Kidney (tissue), 14 donors: ENCODE measurements around the gene NR2F1-AS1. TPM values are rescaled to one million over a fixed set of nuclear protein-coding genes. Genes with fewer than 3 reads are reported as not detected.

Source experiments
- DNase-seq, 5 donors: peaks; one replicate each; pipeline ENCODE4 v3.0.0-alpha.2; 2013 to 2020
- FAIRE-seq: peaks from 2 replicates; lab custom pipeline; 2012; peaks lifted over from hg19 to GRCh38; lab: Jason Lieb, UNC
- H3K27ac ChIP-seq, 2 donors: one replicate each; pipeline ENCODE4 v1.7.0; 2013; ENCODE audit warnings: low read depth in 2 of 2, low read length in 2 of 2, inconsistent platforms in 1 of 2
- H3K27me3 ChIP-seq: one replicate; pipeline ENCODE4 v1.7.1; 2013; ENCODE audit warnings: low read length, inconsistent platforms; ENCODE audit not compliant: control insufficient read depth, insufficient read depth
- H3K36me3 ChIP-seq, 3 donors: one replicate each; pipeline versions ENCODE4 v1.7.0 to v1.7.1; 2013; ENCODE audit warnings: low read length in 3 of 3, control low read depth in 1 of 3, inconsistent platforms in 1 of 3; ENCODE audit not compliant: insufficient read depth in 3 of 3, control insufficient read depth in 2 of 3
- H3K4me1 ChIP-seq, 3 donors: one replicate each; pipeline versions ENCODE4 v1.7.0 to v1.7.1; 2013; ENCODE audit warnings: low read length in 3 of 3, inconsistent platforms in 1 of 3, low read depth in 1 of 3; ENCODE audit not compliant: control insufficient read depth in 2 of 3, insufficient read depth in 2 of 3
- H3K4me3 ChIP-seq, 3 donors: one replicate each; pipeline versions ENCODE4 v1.7.0 to v1.8.1; 2013; ENCODE audit warnings: low read length in 3 of 3, control low read depth in 1 of 3, inconsistent platforms in 1 of 3
- H3K9ac ChIP-seq, 3 donors: one replicate each; pipeline versions ENCODE4 v1.7.0 to v1.7.1; 2013; ENCODE audit warnings: low read length in 3 of 3, control low read depth in 1 of 3, inconsistent platforms in 1 of 3
- H3K9me3 ChIP-seq, 3 donors: one replicate each; pipeline versions ENCODE4 v1.7.0 to v1.7.1; 2013; ENCODE audit warnings: low read length in 3 of 3, control low read depth in 1 of 3, inconsistent platforms in 1 of 3; ENCODE audit not compliant: control insufficient read depth in 2 of 3, insufficient read depth in 1 of 3
- CTCF ChIP-seq: IDR thresholded peaks from 3 replicates; pipeline ENCODE4 v1.5.1; 2012; ENCODE audit warnings: mild to moderate bottlenecking, moderate library complexity, borderline replicate concordance; ENCODE audit not compliant: insufficient read depth; ENCODE audit errors: extremely low read depth
- intact Hi-C: fragments of 100-400 bp; cut with DNase I; formaldehyde crosslinking; loops from one replicate; pipeline ENCODE4 v1.11.1; 2022
- polyA plus RNA-seq: library from polyadenylated mRNA; stranded (reverse); fragments of 350-450 nt; fragmentation: Illumina TruSeq; extraction: RNeasy Lipid Tissue Mini Kit (QIAGEN cat#74804); gene quantifications from one replicate; pipeline ENCODE4 v1.2.3, GENCODE V29; 2014; ENCODE audit warnings: low read depth, low replicate concordance; ENCODE audit not compliant: insufficient read depth
- total RNA-seq: library from RNA; stranded (reverse); fragmentation: NEBNext Ultra II Directional; extraction: Animal tissue kit (Norgen Biotek cat#: 25700); gene quantifications from one replicate; pipeline ENCODE4 v1.2.1, GENCODE V29; 2021
- donor health status: control.
- donor health status: control.
- donor health status: control.
- donor health status: control.
- donor health status: control.
- donor health status: DM: yes; HTN: yes; CAD: no.
- donor health status: Normal renal cell carcinoma (clear cell type).

The NR2F1-AS1 gene
- total and polyA plus RNA-seq, 2 donors from 2014 or later = 13.0 to 16.0 TPM

GRCh38 chr5:93378073-93378472 is 202.9 kb downstream of the NR2F1-AS1 start:
- TF ChIP-seq CTCF = no peak
- Histone ChIP-seq H3K9ac (no peak overlapping the region), H3K27me3 (no peaks in the 10 kb centered on the region), H3K9me3 (no peaks in the 10 kb centered on the region), H3K36me3 (no peaks in the 10 kb centered on the region), H3K27ac (no peak overlapping the region), H3K4me1 (no peaks in the 10 kb centered on the region), H3K4me3 (no peak overlapping the region)
- peak in 2 of 5 donors; percentile 57 to 64 for DNase-seq
- no peak for FAIRE-seq
- intact Hi-C loops = no loop called here

DNA sequence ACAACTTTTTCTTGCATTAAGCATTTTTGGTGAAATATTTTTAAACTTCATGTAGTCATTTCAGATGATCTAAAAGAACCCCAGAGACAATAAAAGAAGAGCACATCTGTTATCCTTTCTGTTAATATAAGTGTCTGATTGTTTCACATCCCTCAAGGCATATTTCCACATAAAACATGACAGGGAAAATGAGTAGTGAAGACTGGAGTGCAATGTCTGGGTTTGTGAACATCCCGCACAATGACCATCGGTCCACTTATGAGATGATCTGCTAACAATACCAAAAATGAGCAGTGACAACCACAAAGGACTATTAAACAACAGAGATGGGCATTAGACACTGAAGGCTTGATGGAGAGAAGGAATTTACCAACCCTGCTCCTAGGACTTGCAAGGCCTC is 209.1 kb downstream of the NR2F1-AS1 start:
- Histone ChIP-seq H3K27ac (no peak overlapping the region), H3K9me3 (no peaks in the 10 kb centered on the region), H3K4me1 (no peaks in the 10 kb centered on the region), H3K36me3 (no peaks in the 10 kb centered on the region), H3K4me3 (no peak overlapping the region), H3K27me3 (no peaks in the 10 kb centered on the region), H3K9ac (no peak overlapping the region)
- TF ChIP-seq CTCF = no peak
- intact Hi-C loops = no loop called here
- FAIRE-seq (no peak), DNase-seq (no peak)

DNA sequence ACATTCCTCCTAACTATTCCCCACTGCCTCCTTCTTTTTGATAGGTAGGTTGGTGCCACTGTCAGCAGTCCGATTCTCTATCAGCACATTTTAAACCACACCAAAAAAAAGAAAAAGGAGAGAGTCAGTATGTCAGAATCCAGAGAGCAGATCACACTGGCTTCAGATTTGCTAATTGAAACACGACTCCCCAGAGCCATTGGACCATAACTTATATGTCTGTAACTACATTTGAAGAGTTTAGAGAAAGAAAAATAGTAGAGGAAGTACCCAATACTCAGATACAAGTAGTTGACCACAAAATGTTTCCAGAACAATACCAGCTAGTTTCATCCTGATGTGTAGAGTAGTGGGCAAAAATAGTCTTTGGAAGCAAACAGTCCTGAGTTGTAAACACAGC is 216.6 kb downstream of the NR2F1-AS1 start:
- no peaks in the 10 kb centered on the region for H3K27me3 ChIP-seq
- DNase-seq (peak in 2 of 5 donors; percentile 55 to 57), FAIRE-seq (no peak)
- no peak overlapping the region for H3K27ac ChIP-seq
- H3K36me3 ChIP-seq = no peaks in the 10 kb centered on the region
- no peak overlapping the region for H3K9ac ChIP-seq
- H3K4me1 ChIP-seq = peaks cover 0 to 2% (median 0%) of the 10 kb centered on the region in 3 donors
- intact Hi-C loops = no loop called here
- H3K9me3 ChIP-seq = no peaks in the 10 kb centered on the region
- no peak for TF ChIP-seq CTCF
- no peak overlapping the region for H3K4me3 ChIP-seq

DNA sequence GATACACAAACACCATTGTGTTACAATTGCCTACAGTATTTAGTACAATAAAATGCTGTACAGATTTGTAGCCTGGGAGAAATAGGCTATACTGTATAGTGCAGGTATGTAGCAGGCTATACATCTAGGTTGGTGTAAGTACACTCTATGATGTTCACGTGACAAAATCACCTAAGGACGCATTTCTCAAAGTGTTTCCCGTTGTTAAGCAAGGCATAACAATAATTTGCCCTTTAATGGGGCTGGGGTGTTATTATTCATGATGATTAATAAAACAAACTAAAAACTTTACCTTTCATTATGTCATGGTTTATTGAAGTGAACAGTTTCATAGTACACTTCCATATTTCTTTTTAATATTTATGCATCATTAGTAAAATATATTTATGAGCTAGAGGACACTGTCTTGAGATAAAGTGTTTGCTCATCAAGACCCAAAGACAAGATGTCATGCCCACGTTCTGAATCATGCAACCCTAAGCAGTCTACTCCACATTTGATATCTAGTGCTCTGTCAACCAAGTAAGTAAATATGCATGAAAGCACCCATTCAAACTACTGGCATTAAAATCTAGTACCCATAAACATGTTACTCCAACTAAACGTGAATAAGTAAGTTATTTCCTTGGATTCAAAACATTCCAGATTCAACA is 220.5 kb downstream of the NR2F1-AS1 start:
- no peak for FAIRE-seq
- Histone ChIP-seq H3K4me3 (no peak overlapping the region), H3K27me3 (no peaks in the 10 kb centered on the region), H3K9ac (no peak overlapping the region), H3K27ac (no peak overlapping the region), H3K4me1 (peaks cover 0 to 2% (median 0%) of the 10 kb centered on the region in 3 donors), H3K36me3 (no peaks in the 10 kb centered on the region), H3K9me3 (no peaks in the 10 kb centered on the region)
- intact Hi-C loops = no loop called here
- no peak for DNase-seq
- no peak for TF ChIP-seq CTCF
